HG03039 (cell line): Measurements from ENCODE around the gene UPF2.
"Not testable (repeated sequence)": the region's sequence is repeated elsewhere in the genome, so short reads cannot be mapped to it uniquely, and the experiment has no call there.

Source experiments
- ATAC-seq: cut with Tn5 transposase; IDR thresholded peaks from one replicate; pipeline ENCODE4 v1.9.1; 2021; ENCODE audit warnings: mild to moderate bottlenecking, moderate library complexity; ENCODE audit not compliant: unreplicated experiment

UPF2 gene

DNA sequence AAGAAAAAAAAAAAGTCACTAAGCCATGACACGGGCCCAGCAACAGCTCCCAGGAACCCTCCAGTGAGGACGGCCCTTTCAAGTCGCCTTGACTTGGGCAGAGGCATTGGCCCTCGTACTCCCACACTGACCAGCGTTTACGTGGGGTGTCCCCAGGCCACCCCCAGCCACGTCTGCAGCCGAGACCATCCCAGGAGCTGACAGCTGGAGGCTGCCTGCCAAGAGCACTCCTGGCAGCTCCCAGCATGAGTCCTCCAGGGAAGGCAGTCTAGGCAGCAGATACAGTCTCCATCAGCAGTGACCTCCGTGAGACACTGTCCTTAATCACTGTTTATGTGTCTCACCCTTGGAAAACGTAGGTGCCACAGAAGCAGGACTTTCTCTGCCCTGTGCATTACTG, 133.0 kb downstream of the UPF2 start:
- ATAC-seq: no peak

DNA sequence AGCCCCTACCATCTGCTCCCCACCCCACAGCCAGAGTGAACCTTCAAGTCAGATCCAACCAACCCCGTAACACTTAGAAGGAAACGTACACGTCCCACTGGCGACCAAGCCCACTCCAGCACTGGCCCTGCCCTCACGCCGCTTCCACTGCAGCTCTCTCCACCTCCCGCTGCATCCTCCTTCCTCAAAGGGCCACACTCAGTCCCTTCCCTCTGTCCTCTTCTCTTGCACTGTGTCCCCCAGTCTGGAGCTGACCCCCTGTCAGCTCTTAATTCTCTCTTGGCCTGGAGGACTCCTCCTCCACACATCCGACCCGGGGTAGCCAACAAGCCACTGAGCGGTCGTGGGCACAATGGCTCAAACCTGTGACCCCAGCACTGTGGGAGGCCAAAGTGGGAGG, 133.6 kb downstream of the UPF2 start:
- ATAC-seq: no peak

GRCh38 chr10:11908536-11908935, 134.1 kb downstream of the UPF2 start:
- no peak for ATAC-seq

GRCh38 chr10:11907914-11908313, 134.7 kb downstream of the UPF2 start:
- ATAC-seq: no peak

DNA sequence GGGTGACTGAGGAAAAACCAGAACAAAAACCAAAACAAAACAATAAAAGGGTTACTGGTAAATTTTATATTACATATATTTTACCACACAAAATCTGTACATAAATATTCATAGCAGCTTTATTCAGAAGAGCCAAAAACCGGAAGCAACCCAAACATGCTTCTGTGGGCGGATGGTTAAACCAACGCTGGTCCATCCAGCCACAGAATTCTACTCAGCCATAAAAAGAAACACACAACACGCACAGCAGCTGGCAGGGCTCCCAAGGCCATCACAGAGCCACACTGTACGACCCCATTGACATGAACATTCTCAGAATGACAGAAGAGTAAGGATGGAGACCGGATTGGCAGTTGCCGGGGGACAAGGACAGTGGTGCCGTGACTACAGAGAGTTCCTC, 135.9 kb downstream of the UPF2 start:
- no peak for ATAC-seq

- ATAC-seq: no peak
Measured at GRCh38 chr10:11902646-11903045, 140.0 kb downstream of the UPF2 start.

- no peak for ATAC-seq
Measured at GRCh38 chr10:11901833-11902475, 140.7 kb downstream of the UPF2 start.

DNA sequence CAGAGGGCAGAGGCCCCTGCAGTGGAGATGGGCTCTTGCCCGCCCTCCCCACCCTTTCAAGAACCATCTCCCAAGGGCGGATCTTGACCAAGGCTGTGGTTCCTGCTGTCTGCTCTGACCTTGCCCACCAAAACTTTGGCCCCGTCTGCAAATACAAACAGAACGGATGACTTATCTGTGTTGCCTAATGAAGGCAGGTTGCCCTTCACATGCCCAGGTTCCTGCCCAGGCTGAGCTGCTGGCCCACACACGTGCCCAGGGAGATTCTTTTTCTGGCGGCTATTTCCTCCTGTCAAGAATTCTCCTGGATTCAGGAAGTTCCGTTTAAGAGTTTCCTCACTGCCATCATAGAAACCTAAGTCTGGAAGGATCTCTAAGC, 141.2 kb downstream of the UPF2 start:
- no peak for ATAC-seq

GRCh38 chr10:11901036-11901301, 141.6 kb downstream of the UPF2 start:
- no peak for ATAC-seq

DNA sequence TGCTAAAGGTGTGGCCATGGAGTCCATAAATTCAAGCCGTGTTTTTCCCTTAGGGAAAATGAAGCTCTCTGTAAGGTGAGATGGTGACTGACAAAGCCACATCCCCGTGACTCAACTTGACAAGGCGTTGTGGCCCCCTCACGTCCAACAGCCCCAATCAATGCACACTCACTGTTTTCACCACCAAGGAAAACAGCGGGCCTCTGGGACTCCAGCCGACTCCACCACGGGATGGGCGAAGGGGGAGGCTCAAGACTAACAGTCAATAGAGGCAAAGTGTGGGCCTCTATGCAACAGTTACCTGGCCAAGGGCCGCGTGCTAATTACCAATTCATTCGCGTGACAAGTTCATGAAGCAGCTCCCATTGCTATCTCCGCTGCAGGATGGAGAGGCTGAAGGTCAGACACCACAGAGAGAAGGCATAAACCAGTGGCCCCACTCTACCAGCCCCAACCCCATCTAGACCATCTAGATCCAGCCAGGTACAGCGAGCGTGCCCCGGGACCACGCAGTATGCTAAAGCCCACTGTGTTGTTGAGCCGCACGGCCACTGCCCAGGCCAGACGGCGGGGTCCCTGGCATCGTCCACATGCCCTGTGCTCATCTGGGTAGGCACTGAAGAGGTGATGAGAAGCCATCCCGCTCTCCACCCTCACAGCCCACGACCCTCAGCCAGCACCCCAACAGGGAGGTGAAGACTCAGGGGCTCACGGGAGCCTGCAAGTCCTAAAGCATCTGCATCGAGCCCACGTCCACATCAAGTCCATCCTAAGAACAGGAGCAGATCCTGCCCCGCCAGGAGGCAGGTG, 143.3 kb downstream of the UPF2 start:
- no peak for ATAC-seq

DNA sequence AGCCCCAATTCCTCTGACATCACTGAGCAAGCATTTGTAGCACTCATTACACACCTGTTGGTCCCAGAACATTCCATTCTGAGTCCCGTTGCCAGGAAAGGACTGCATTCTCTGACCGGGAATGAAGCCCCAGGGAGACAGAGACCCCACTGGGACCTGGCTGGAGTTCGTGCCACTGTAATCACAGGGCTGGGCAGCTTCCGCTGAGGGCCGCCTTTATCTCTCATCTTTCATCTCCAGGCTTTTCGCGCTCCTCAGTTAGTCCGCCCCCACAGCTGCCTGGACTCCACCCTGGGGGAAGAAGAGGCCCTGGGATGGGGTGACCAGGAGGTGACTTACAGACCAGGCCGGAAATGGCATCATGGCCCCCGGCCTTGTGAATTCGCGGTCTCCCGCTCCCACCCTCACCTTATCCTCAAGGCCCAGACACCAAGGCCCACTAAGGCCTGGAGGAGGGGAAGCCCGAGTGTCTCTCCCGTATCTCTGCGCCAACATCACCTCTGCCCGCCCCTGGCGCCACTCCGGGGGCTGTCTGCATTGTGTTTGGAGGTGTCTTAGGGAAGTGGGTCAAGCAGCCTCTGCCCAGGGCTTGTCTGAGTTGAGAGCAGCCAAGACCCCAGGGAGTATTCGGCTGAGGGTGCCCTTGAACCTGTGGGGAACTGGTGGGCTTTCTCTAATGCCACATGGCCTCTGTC, 144.1 kb downstream of the UPF2 start:
- ATAC-seq: no peak

GRCh38 chr10:11898033-11898371, 144.6 kb downstream of the UPF2 start:
- ATAC-seq: no peak

DNA sequence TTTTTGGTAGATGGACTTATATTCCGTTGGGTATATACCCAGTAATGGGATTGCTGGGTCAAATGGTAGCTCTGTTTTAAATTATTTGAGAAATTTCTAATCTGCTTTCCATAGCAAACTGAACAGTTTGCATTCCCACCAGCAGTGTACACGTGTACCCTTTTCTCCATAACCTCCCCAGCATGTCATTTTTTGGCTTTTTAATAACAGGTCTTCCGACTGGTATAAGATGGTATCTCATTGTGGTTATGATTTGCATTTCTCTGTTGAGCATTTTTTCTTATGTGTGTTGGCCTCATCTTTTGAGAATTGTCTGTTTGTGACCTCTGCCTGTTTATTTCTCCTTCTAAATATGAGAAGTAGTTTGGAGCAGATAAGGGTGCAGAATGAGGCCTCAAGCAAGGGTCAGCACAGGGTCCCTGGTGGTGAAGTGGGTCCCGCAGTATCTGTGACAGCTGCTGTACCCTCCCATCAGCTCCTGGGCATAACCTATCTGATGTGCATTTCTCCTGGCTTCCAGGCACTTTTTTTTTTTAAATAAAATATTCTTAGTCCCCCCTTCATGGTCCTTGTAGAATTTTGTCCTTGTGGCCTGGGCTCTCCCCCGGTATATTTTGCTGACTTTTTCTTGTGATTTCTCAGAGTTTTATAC, 145.9 kb downstream of the UPF2 start:
- ATAC-seq: no peak

DNA sequence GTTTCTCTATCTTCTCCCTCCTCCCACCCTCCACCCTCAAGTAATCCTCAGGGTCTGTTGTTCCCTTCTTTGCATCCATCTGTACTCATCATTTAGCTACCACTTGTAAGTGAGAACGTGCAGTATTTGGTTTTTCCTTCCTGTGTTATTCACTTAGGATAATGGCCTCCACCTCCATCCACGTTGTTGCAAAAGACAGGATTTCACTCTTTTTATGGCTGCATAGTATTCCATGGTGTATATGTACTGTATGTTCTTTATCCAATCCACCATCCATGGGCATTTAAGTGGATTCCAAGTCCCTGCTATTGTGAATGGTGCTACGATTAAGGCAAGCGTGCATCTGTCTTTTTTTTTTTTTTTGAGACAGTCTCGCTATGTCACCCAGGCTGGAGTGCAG, 147.0 kb downstream of the UPF2 start:
- ATAC-seq: no peak

DNA sequence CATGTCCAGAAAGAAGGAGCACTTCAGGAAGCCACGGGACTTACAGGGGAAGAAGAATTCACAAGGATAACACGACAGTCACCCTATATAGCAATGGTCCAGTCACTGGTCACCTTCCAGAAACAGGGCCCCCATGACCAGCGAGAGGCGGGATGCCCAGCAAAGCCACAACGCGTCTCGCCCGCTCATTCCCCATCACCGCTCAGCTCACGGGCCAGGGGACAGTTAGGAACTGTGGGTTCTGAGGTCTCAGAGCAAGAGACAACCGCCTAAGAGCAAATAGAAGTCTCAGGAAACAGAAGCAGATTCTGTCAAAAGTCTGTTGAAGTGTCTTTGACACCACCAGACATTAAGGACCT, 147.5 kb downstream of the UPF2 start:
- ATAC-seq: no peak

GRCh38 chr10:11894381-11895107, 148.1 kb downstream of the UPF2 start:
- no peak for ATAC-seq

DNA sequence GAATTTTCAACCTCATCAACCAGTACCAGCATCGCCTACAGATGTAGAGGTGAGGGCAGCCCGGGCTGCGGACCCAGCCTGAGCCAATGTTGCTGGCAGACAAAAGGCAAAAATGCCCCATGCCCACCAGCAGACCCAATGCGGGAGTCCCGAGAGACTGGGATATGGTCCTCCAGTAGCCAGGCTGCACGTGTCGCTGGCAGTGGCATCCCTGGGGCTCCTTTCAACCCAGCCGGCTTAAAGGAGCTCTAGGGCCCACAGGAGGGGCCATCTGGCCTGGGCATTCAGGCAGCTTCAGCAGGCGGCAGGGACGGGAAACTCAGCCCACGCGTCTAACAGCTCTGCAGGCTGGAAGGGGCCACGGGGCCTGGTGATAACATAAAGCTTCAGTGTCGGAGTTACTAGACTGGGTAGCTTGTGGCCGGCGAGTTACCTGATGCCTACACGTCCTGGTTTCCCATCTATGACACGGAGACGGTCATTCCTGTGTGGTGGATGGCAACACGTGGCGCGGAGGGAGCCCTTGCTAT, 148.8 kb downstream of the UPF2 start:
- ATAC-seq: no peak

DNA sequence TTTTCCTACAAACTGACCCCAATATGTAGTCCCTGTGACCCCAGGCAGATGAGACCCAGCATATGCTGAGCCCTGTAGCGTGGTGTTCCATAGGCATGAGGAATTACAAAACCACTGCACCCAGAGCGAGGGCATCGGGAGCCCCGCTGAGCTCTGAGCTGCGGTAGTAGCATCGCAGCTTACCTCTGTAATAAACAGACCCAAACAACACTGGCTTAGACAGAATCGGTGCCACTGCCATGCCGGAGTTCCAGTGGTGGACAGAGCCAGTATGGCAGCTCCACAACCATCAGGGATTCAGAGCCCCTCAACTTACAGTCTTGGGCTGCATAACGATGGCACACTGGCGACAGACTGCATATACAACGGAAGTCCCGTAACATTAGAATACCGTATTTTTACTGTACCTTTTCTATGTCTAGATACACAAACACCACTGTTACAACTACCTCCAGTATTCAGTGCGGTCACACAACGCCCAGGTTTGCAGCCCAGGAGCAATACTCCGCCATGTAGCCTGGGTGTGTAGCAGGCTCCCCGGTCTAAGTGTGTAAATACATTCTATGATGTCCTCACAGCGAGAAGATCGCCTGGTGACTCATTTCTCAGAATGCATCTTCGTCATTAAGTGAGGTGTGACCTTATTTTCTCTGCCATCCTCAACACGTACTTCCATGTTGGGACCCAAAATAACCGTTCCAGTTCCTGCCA, 150.7 kb downstream of the UPF2 start:
- no peak for ATAC-seq

DNA sequence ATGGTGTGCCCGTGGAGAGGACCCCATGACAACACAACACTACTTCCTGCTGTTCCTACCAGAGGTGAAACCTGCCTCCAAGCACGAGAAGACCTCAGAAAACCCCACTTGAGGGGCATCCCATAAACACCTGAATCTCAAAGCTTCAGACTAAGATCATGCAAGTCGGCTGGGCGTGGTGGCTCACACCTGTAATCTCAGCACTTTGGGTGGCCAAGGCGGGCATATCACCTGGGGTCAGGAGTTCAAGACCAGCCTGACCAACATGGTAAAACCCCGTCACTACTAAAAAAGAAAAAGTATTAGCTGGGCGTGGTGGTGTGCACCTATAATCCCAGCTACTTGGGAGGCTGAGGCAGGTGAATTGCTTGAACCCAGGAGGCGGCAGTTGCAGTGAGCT, 153.3 kb downstream of the UPF2 start:
- ATAC-seq: not testable (repeated sequence)

DNA sequence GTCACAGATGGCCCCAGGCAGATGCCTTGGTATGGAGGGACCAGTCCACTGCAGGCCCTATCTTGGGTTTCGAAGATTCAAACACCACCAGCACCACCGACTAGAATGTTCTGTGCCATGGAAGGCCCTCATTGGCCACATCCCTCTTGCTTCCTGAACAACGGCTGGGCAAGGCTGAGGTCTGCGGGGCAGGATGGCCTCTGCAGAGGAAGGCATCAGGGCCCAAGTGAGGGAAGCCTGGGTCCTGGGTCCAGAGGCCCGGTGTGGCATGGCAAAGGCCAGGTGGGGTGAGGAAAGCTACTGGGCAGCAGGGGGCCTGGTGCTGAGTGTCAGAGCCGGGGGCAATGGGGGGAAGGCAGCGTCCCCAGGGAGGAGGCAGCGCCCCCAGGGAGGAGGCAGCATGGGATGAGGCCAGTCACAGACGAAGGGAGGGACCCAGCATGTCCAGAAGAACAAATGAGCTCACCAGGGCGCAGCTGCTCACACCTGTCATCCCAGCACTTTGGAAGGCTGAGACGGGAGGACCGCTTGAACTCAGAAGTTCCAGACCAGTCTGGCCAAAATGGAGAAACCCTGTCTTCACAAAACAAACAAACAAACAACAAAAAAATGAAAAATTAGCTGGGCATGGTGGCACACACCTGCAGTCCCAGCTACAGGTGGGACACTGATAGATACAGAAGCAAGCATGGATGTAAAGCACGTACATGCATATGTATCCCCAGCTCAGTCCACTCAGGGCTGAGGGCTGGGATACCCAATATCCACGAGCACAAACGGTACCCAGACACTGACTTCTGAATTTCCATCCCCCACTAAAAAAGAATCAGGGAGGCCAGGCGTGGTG, 155.0 kb downstream of the UPF2 start:
- no peak for ATAC-seq
